GM21528 (cell line): Measurements from ENCODE around the gene DBP.
"Not testable (repeated sequence)": the region's sequence is repeated elsewhere in the genome, so short reads cannot be mapped to it uniquely, and the experiment has no call there.

ENCODE experiments used
- ATAC-seq: cut with Tn5 transposase; IDR thresholded peaks from one replicate; pipeline ENCODE4 v1.9.1; 2021; ENCODE audit warnings: mild to moderate bottlenecking, moderate library complexity; ENCODE audit not compliant: unreplicated experiment, low FRiP score

DBP gene

DNA sequence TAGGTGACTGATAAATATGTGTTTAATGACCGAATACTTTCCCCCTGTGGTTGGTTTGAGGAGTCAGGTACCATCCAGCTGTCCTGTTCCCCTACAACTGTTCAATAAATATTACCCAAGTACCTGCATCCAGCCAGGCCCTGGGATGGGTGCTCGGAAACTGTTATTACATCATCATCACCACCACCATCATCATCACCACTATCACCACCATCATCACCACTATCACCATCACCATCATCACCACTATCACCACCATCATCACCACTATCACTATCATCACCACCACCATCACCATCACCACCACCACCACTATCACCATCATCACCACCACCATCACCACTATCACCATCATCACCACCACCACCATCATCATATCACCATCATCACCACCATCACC, 31.6 kb upstream of the DBP start:
- no peak for ATAC-seq

DNA sequence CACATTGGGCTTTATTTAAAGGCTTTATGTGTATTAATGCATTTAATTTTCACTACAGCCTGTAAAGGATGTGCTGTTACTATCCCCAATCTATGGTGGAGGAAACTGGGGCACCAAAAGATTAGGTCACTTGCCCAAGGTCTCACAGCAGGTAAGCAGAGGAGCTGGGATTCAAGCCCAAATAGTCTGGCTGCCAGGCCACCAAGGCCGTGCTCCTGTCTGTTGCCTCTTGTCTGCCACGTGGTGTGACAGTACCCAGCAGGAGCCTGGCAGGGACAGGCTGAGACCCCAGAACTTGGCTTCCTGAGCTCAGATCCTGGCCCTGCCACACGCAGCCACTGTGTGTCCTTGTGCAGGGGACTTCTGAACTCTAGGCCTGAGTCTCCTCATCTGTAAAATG, 31.2 kb upstream of the DBP start:
- ATAC-seq = no peak

DNA sequence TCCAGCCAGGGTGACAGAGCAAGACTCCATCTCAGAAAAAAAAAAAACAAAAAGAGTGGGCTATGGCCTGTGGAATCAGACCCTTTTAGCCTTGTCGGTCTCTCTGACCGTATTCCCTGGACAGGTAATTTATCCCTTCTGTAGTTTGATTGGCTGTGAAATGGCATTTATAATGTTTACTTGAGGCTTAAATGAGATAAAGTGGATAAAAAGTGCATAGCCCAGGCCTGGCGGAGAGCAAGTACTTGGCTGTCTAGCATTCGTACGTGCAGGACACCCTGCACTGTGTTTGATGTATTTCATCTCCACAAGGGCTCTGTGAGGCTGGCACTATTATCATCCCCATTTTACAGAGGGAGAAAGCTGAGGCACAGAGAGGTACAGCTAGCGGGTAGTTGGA, 28.6 kb upstream of the DBP start:
- ATAC-seq = no peak

DNA sequence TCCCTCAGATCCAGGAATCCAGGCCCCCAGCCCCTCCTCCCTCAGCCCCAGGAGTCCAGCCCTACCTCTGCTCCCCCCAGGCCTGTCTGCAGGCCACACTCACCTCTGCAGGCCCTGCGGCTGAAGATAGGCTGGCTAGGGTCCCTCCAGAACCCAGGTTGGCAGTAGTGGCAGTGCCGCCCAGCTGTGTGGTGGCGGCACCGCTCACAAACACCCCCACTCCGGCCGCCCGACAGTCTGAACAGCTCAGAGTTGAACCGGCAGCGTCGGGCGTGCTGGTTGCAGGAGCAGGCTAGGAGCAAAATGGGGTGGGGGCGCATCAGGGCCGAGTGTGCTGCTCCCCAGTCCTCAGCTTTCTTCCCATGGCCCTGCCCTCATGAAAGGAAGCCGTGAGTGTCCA, 27.3 kb upstream of the DBP start:
- ATAC-seq = no peak

DNA sequence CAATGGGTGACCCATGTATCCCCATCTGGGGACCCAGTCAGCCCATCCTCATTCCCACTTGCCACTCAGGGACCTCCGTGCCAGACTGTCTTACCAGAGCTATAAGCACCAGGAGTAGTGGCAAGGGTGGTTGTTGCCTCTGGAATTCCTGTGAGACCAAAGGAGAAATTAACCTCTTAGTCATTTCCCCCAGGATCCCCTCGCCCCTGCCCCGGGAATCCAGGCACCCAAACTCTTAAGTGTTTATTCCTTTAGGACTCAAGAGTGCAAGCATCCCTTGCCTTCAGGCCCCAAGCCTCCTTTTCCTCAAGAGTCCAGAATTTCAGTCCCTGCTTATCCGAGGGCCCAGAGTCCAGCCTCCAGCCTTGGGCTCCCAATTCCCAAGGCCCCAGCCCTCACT, 26.5 kb upstream of the DBP start:
- ATAC-seq = no peak

DNA sequence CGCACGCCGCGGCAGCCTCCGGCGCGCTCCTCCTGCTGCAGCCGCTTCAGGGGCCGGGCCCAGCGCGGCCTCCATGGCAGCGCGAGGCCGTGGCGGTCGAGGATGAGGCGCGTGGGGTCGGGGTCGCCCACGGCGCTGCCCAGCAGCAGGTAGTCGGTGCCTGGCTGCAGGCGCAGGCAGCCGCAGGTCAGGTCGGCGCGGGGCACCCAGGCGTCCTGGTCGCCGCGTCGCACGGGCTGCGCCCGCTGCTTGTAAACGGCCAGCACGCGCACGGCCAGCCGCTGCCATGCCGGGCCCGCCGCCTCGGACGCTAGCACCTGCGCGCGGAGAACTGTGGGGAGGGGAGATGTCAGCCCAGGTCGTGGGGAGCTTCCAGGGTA, 24.5 kb upstream of the DBP start:
- no peak for ATAC-seq

DNA sequence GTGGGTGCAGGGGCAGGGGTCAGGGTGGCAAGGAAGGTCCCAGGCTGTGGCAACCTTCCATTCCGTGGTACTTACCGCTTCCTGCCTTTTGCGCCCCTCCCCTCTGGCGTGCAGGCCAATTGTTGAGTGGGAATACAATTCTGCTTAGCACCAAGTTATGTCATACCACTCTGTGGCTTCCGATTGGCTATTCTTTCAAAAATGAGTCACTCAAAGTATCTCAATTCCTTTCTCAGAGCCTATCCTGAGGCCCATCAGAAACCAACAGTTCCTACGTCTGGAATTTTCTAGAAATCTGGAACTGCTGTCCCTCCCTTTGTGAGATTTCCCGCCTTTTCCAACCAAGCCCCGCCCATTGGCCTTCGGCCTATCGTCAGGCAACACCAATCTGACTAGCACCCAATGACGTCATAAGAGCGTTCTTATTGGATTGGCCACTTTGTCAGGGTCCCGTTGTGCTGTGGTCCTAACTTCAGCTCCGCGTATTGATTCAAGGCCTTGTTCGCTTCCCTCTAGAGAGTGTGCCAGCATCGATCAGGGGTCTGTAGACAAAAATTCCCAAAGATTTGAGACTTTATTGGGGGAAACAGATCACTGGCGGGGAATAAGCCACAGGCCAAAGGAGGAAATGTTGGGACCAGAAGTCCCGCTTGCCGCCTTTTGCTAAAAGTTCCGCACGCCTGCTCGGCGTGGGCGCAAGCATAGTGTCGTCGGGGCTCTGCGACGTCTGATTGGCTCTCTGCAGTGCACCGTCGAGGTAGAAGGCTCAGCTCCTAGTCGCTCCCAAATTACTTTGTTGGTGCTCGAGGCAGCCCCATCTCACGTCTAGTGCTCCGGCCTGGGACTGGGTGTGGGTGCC, 23.9 kb upstream of the DBP start:
- ATAC-seq = peak; percentile 74

DNA sequence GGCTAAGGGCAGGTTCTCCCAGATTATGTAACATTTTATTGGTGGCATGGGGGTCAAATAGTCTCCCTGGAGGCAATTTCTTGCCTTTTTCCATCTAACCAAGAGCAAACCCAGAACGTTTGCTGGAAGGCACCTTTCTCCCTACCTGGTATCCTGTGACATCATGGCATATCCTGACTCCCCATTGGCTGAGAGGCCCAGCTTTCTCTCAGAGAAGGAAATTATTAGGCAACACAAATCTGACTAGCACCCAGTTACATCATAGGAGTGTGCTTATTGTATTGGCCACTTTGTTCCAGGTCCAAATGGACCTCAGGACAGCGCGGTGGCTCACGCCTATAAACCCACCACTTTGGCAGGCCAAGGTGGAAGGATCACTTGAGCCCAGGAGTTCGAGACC, 22.6 kb upstream of the DBP start:
- ATAC-seq = no peak

DNA sequence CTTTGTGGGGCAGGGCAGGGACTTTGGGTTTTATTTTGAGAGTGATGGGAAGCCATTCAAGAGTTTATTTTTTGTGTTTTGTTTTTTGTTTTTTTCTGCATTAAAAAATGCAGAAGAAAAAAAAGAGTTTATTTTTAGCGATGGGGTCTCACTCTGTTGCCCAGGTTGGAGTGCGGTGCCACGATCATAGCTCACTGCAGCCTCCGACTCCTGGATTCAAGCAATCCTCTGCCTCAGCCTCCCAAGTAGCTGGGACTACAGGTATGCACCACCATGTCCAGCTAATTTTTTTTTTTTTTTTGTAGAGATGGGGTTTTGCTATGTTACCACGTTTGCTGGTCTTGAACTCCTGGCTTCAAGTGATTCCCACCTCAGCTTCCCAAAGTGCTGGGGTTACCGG, 21.3 kb upstream of the DBP start:
- ATAC-seq = no peak

DNA sequence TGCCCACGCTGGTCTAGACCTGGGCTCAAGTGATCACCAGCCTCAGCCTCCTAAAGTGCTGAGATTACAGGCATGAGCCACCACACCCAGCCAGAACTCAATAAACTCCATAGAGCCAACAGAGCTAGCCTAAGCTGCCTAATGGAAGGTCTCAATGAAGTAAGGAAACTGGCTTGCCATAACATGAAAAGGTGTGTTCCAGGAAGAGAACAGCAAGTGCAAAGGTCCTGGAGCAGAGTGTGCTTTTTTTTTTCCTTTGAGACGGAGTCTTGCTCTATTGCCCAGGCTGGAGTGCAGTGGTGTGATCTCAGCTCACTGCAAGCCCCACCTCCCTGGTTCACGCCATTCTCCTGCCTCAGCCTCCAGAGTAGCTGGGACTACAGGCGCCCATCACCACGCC, 20.6 kb upstream of the DBP start:
- ATAC-seq = not testable (repeated sequence)

DNA sequence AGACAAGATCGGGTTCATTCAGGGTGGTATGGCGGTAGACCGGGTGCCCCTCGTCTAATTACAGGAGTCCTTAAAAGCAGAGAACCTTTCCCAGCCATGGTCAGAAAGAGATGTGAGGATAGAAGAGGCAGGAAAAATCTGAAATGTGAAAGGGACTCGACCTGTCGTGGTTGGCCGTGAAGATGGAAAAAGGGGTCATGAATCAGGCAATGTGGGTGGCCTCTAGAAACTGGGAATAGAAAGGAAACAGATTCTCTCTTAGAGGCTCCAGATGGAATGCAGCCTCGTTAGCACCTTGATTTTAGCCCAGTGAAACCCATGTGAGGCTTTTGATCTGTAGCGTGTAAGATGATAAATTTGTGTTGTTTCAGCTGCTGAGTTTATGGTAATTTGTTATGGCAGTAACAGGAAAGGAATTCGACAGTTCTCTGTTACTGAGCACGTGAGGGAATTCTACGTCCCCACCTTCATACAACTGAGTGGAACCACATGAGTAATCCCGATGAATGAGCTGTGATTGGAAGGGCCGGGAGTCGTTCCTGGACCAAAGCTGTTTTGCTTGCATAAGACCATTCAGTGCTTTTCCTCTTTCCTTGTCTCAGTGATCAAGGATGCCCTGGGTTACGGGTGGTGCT, 19.8 kb upstream of the DBP start:
- ATAC-seq = no peak

DNA sequence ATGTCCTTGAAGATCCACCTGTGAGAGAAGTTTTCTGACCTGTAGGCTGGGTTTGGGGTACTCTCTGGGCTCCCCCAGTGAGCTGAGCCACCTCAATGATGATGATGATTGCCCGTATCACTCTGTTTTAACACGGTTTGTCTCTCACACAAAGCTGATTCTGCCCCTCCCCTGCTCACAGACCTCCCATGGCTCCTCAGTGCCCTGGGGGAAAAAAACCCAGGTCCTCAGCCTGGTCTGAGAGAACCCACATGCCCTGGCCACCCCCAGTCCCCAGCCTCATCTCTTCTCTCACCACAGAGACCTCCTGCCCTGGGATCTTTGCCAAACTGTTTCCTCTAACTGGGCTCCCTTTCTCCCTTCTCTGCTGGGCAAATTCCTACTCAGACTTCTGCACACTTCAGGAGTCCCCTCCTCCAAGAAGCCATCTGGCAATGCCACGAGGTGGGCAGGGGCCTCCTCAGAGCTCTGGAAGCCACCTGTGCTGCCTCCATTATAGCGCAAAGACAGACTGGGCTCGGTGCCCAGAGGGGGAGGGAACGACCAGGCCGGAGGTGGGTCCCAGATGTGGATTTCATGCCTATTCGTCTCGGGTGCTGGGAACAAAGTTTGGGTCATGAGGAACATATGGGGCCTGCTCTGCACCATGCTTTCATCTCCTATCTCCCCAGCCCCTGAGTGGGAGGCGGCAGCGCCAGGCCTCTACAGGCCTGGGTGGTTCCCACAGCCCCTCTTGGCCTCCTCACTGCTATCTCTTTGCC, 17.3 kb upstream of the DBP start:
- ATAC-seq = no peak

DNA sequence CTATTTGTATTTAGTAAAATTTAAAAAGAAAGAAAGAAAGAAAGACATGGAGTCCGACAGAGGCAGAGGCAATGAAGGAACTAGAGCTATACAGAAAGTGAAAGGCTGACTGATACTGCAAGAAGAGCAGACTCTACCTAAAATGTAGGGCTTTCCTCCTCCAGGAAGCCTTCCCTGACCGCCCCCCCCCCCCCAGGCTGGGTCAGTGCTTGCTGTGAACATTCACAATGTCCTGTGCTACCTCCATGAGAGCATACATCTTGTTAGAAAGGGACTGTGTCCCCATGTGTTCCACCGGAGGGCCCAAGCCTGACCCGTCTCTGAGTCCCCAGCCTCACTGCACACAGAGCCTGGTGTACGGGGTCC, 14.5 kb upstream of the DBP start:
- no peak for ATAC-seq

DNA sequence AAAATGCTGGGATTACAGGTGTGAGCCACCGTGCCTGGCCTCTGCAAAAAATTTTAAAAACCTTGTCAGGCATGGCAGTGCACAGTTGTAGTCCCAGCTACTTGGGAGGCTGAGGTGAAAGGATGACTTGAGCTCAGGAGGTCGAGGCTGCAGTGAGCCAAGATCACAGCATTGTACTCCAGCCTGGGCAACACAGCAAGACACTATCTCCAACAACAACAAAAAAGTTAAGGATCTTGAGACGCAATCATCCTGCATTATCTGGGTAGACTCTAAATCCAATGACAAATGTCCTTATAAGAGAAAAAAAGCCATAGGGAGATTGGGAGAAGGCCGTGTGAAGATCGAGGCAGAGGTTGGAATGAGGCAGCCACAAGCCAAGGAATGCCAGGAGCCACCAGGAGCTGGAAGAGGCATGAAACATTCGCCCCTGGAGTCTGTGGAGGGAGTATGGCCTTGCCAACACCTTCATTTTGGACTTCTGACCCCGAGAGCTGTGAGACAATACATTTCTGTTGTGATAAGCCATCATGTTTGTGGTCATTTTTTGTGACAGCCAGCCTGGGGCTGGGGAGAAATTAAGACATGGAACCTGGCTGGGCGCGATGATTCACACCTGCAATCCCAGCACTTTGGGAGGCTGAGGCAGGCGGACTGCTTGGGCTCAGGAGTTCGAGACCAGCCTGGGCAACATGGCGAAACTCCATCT, 13.9 kb upstream of the DBP start:
- no peak for ATAC-seq

DNA sequence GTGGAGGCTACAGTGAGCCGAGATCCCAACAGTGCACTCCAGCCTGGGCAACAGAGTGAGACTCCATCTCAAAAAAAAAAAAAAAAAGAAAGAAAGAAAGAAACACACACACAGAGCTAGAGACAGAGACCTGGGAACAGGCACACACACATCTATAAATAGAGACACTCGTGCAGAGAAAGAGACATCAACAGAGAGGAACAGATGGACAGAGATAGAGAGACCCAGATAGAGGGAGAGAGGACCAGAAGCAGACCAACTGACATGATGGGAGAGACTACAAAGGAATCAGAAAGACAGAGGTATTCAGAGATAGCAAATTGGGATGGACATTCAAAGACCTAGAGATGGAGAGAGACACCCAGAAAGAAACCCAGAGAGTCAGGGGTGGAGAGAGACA, 11.0 kb upstream of the DBP start:
- no peak for ATAC-seq

DNA sequence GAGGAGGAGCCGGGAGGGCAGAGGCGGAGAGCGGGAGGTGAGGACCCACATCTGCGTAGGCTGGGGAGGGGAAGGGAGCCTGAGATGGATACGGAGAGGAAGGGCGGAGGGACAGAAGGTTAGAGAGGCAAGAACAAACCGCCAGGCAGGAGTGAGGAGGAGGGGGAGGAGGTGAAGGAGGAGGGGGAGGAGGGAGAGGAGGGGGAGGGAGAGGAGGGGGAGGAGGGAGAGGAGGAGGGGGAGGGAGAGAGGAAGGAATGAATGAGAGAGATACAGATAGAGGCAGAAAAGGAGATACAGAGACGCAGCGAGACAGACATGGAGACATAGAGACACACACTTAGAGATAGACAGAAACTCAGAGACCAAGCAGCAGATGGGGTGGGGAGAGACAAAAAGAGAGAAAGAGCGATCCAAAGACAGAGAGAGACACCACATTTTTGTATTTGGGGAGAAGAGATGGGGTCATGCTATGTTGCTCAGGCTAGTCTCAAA, 9.6 kb upstream of the DBP start:
- ATAC-seq = no peak

DNA sequence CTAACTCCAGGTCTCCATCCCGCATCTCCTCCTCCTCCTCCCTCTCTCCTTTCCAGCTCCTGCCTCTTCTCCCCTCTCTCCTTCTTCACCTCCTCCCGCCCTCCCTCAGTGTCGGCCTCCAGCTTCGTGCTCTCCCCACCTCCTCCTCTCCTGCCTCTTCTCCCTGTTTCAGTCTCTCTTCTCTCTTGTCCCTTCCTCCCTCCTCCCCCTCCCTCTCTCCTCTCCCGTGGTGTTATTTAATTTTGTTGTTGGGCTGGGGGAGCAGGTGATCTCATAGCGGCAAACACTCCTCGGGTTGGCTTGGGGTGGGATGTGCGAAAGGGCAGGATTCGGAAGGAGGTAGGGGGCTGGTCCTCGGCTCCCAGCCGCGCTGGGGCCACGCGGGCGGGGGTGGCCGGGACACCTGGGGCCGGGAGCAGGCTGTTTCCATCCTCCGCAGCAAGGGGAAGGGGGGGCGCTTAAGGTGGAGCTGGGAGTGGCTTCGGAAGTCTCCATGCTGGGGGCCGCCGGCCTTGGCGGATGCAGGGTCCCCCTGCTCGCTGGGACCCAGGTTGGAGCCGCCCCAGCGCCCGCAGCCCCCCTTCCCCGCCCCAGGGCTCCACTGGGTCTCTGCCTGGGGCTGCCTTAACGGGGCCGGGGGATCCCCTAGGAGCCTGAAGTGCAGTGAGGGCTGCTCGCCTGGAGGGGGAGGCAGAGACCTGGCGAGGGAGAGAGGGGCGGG, 9.0 kb upstream of the DBP start, which contains the start of gene CA11:
Gene CA11, minus strand, starts transcription at position 187 of the 721 bp plus-strand sequence. CDS start 555 bp downstream, outside the sequence.
- peak; percentile 70 for ATAC-seq

DNA sequence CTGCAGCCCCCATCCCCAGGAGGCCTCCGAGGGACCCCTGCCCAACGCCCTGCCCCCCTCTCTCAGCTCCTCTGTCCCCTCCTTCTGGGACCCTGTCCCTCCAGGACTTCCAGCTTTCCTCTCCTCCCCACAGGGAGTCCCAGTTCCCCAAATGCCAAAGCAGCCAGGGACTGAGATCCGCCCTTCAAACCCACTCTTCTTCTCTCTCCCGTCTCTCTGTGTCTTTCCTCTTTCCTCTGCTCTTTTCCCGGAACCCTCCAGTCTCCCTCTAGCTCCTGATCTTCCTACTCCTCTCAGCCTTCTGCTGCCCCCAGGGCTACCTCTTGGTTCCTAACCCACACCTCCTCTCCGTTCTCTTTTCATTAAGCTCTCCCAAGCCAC, 8.4 kb upstream of the DBP start:
- ATAC-seq = no peak

DNA sequence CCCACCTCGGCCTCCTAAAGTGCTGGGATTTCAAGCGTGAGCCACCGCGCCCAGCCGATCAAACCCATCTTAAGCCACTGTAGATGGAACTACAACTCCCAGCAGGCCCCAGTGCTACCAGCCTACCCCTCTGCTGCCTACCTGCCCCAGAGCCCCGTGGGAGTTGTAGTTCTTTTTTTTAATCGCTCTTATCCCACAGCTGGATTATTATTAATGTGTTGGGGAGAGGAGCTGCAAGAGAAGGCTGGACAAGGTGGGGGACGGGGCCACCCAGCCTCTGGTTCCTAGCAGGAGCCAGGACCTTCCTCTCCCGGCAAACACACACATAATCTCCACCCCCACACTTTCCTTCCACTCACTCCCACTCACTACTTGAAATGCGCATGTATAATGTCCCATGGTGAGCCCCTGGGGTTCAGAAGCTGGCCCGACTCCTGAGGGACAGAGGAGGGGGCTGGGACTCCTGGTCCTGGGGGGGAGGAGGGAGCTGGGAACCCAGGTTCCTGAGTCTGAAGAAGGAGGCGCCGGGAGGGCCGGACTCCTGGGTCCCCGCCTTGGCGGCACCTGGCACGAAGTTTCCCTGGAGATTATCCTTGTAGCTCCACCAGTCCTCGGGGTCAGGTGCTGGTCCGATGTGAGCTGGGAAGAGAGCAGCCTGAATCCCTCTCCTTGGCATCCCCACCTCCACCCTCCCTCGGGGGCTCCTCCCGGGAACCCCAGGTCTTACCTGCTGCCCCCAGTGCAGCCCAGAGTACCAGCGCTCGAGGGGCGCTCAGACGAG, 7.8 kb upstream of the DBP start:
- ATAC-seq = no peak
